ENCODE results near the gene SYNGR4.

The SYNGR4 gene

GRCh38 chr19:48321622-48322591 lies 42.3 kb upstream of the SYNGR4 start:
- DNase-seq = peak; percentile 98
- TF ChIP-seq CTCF (IDR thresholded peaks at IDR 0.05; ENCODE audit: low read depth, low read length) = no peak
- no peaks in the 10 kb centered on the region for H3K27me3 ChIP-seq (ENCODE audit: insufficient read depth, low read depth, severe bottlenecking)
- H3K36me3 ChIP-seq = no peaks in the 10 kb centered on the region
- peak overlapping the region; percentile 61 for H3K4me3 ChIP-seq (ENCODE audit: low read depth, low read length)
- peak overlapping the region; percentile 94 for H3K27ac ChIP-seq
- no peaks in the 10 kb centered on the region for H3K9me3 ChIP-seq (ENCODE audit: severe bottlenecking)

- Histone ChIP-seq H3K27ac (no peak within 1 kb of the TSS), H3K9me3 (ENCODE audit: severe bottlenecking) (peaks cover 8% of the 10 kb centered on the region), H3K4me3 (ENCODE audit: low read depth, low read length) (peak within 1 kb of the TSS; percentile 35), H3K36me3 (no peaks in the 10 kb centered on the region), H3K27me3 (ENCODE audit: insufficient read depth, low read depth, severe bottlenecking) (no peaks in the 10 kb centered on the region)
- DNase-seq = peak; percentile 53
- no peak for TF ChIP-seq CTCF (IDR thresholded peaks at IDR 0.05; ENCODE audit: low read depth, low read length)
These were observed 38.8 kb upstream of the SYNGR4 start, which contains the start of gene EMP3 for GRCh38 chr19:48325265-48325910. Gene EMP3, plus strand, starts transcription at chr19:48325552. Its CDS starts 1,293 bp downstream, at chr19:48326845.

GRCh38 chr19:48329167-48329891 lies 34.8 kb upstream of the SYNGR4 start:
- peak overlapping the region; percentile 92 for H3K27ac ChIP-seq
- H3K9me3 ChIP-seq (ENCODE audit: severe bottlenecking) = peaks cover 8% of the 10 kb centered on the region
- no peak for DNase-seq
- peak overlapping the region; percentile 45 for H3K4me3 ChIP-seq (ENCODE audit: low read depth, low read length)
- no peaks in the 10 kb centered on the region for H3K27me3 ChIP-seq (ENCODE audit: insufficient read depth, low read depth, severe bottlenecking)
- no peak for TF ChIP-seq CTCF (IDR thresholded peaks at IDR 0.05; ENCODE audit: low read depth, low read length)
- H3K36me3 ChIP-seq = no peaks in the 10 kb centered on the region

GRCh38 chr19:48330012-48330681 lies 34.0 kb upstream of the SYNGR4 start:
- H3K4me3 ChIP-seq (ENCODE audit: low read depth, low read length) = peak overlapping the region; percentile 45
- H3K9me3 ChIP-seq (ENCODE audit: severe bottlenecking) = peaks cover 8% of the 10 kb centered on the region
- TF ChIP-seq CTCF (IDR thresholded peaks at IDR 0.05; ENCODE audit: low read depth, low read length) = 0 out of 2 replicates have a peak, but pooled peaks have one; percentile 5
- H3K27me3 ChIP-seq (ENCODE audit: insufficient read depth, low read depth, severe bottlenecking) = no peaks in the 10 kb centered on the region
- no peaks in the 10 kb centered on the region for H3K36me3 ChIP-seq
- H3K27ac ChIP-seq = peak overlapping the region; percentile 92
- DNase-seq = peak; percentile 93

GRCh38 chr19:48332351-48332661 lies 31.9 kb upstream of the SYNGR4 start:
- peaks cover 7% of the 10 kb centered on the region for H3K9me3 ChIP-seq (ENCODE audit: severe bottlenecking)
- H3K27me3 ChIP-seq (ENCODE audit: insufficient read depth, low read depth, severe bottlenecking) = no peaks in the 10 kb centered on the region
- no peak for TF ChIP-seq CTCF (IDR thresholded peaks at IDR 0.05; ENCODE audit: low read depth, low read length)
- H3K27ac ChIP-seq = peak overlapping the region; percentile 80
- no peaks in the 10 kb centered on the region for H3K36me3 ChIP-seq
- DNase-seq = no peak
- H3K4me3 ChIP-seq (ENCODE audit: low read depth, low read length) = peak overlapping the region; percentile 60

All from WERI-Rb-1 (cell line).